GM23248 (cell line): ENCODE data around the gene SPAG17. TPM values are rescaled to one million over a fixed set of nuclear protein-coding genes. Genes with fewer than 3 reads are reported as not detected.

Experiments used
- DNase-seq: peaks from one replicate; pipeline ENCODE4 v3.0.0-alpha.2; 2015
- H2AFZ ChIP-seq: fragments of 200-600 bp; sonication (generic); 2 replicates; pipeline ENCODE4 v1.6.1; 2016; ENCODE audit warnings: antibody characterized with exemption
- H3F3A ChIP-seq: fragments of 200-600 bp; sonication (generic); 2 replicates; pipeline ENCODE4 v1.6.1; 2016; ENCODE audit warnings: mild to moderate bottlenecking, antibody characterized with exemption, mixed run types; ENCODE audit not compliant: insufficient read depth
- H3K27ac ChIP-seq: fragments of 200-600 bp; sonication (generic); 2 replicates; pipeline ENCODE4 v1.5.1; 2016; ENCODE audit warnings: mild to moderate bottlenecking
- H3K27me3 ChIP-seq: fragments of 200-600 bp; sonication (generic); replicated peaks from 2 replicates; pipeline ENCODE4 v1.6.1; 2016; ENCODE audit warnings: mild to moderate bottlenecking; ENCODE audit not compliant: insufficient read depth
- H3K36me3 ChIP-seq: fragments of 200-600 bp; sonication (generic); 2 replicates; pipeline ENCODE4 v1.6.1; 2016; ENCODE audit warnings: low read depth, mild to moderate bottlenecking
- H3K4me1 ChIP-seq: fragments of 200-600 bp; sonication (generic); 2 replicates; pipeline ENCODE4 v1.6.1; 2016; ENCODE audit warnings: mild to moderate bottlenecking; ENCODE audit not compliant: insufficient read depth
- H3K4me2 ChIP-seq: fragments of 200-600 bp; sonication (generic); one replicate; pipeline ENCODE4 v1.6.1; 2016; ENCODE audit warnings: mild to moderate bottlenecking; ENCODE audit not compliant: unreplicated experiment
- H3K4me3 ChIP-seq: fragments of 200-600 bp; sonication (generic); 2 replicates; pipeline ENCODE4 v1.5.1; 2016; ENCODE audit warnings: mild to moderate bottlenecking
- H3K79me2 ChIP-seq: fragments of 200-600 bp; sonication (generic); 2 replicates; pipeline ENCODE4 v1.6.1; 2016; ENCODE audit warnings: mild to moderate bottlenecking; ENCODE audit not compliant: insufficient read depth
- H3K9ac ChIP-seq: fragments of 200-600 bp; sonication (generic); 2 replicates; pipeline ENCODE4 v1.6.1; 2016; ENCODE audit warnings: mild to moderate bottlenecking
- H3K9me2 ChIP-seq: fragments of 200-600 bp; sonication (generic); 2 replicates; pipeline ENCODE4 v1.6.1; 2016; ENCODE audit warnings: mixed run types, mild to moderate bottlenecking, moderate library complexity; ENCODE audit not compliant: insufficient read depth
- H3K9me3 ChIP-seq: fragments of 200-600 bp; sonication (generic); one replicate; pipeline ENCODE4 v1.6.1; 2017; ENCODE audit warnings: low read depth
- H4K20me1 ChIP-seq: fragments of 200-600 bp; sonication (generic); 2 replicates; pipeline ENCODE4 v1.6.0; 2016; ENCODE audit not compliant: insufficient read depth
- EZH2 ChIP-seq: fragments of 200-600 bp; sonication (generic); IDR thresholded peaks from 2 replicates; pipeline ENCODE4 v1.6.1; 2018; ENCODE audit warnings: antibody characterized with exemption, mild to moderate bottlenecking; ENCODE audit not compliant: insufficient read depth, poor library complexity, severe bottlenecking
- EZH2phosphoT487 ChIP-seq: fragments of 200-600 bp; sonication (generic); IDR thresholded peaks from 2 replicates; pipeline ENCODE4 v1.6.1; 2018; ENCODE audit warnings: antibody characterized with exemption, moderate library complexity, mild to moderate bottlenecking, low read depth; ENCODE audit not compliant: insufficient read depth
- WGBS, 2 experiments: methylation state at CpG; one replicate each; pipeline ENCODE4 v1.1.6; 2015 to 2017; ENCODE audit warnings: low lambda C conversion rate in 2 of 2, low coverage in 1 of 2; ENCODE audit errors: missing lambda C conversion rate in 2 of 2; 5-methylcytosine and 5-hydroxymethylcytosine counted together
- in situ Hi-C: fragments of 300-500 bp; cut with MboI; formaldehyde crosslinking; loops from 2 replicates; pipeline ENCODE4 v1.15.0; 2020
- polyA plus RNA-seq: library from polyadenylated mRNA; unstranded; fragments of >200 nt; fragmentation: Nextera tagmentation; extraction: Ambion mirVana; gene quantifications from 2 replicates; pipeline ENCODE4 v1.2.1, GENCODE V29; 2016
- total RNA-seq: library from RNA; depleted of rRNA; stranded (reverse); fragments of >200 nt; shearing (Covaris generic); gene quantifications from 2 replicates; pipeline ENCODE4 v1.2.3, GENCODE V29; 2014

Gene SPAG17
- total and polyA plus RNA-seq, 2 experiments from 2014 or later: 0.15 TPM; not detected in 1

DNA sequence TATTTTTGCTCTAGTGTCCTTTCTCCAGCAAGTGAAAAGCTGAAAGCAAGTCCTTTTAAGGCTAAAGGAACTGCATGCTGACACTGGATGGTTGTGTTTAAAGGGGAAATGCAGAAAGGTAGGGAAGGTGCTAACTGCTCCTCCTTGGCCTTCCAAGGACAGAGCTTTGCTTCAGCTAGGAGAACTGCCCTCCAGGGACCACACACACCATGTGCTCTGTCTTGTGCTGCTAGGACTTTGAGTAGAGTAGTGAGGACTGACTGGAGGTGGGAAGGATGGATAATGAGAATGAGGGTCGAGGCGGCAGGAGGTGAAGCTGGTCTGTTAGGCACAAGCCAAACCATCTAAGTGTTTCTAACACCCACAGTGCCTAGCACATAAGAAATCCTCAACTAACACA, 177.6 kb downstream of the SPAG17 start:
- 76 to 86% methylated on average over 2 of the region's 2 CpGs for WGBS, 2 experiments
- in situ Hi-C loops: no loop called here
- no peaks in the 10 kb centered on the region for H4K20me1 ChIP-seq

DNA sequence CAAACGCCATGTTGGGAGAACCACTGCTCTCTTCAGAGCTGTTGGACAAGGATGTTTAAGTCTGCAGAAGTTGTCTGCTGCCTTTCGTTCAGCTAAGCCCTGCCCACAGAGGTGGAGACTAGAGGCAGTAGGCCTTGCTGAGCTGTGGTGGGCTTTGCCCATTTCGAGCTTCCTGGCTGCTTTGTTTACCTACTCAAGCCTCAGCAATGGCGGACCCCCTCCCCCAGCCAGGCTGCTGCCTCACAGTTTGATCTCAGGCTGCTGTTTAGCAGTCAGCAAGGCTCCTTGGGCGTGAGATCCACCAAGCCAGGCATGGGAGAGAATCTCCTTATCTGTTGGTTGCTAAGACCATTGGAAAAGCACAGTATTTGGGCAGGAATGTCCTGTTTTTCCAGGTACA, 180.7 kb downstream of the SPAG17 start:
- Histone ChIP-seq H4K20me1 (no peaks in the 10 kb centered on the region), H3K9ac (no peak overlapping the region), H3K9me2 (no peaks in the 10 kb centered on the region), H3K36me3 (no peaks in the 10 kb centered on the region), H3K4me2 (no peak overlapping the region), H3K79me2 (no peaks in the 10 kb centered on the region), H3K4me1 (no peaks in the 10 kb centered on the region), H2AFZ (no peak overlapping the region), H3K27me3 (no peaks in the 10 kb centered on the region), H3K4me3 (no peak overlapping the region), H3K27ac (no peak overlapping the region), H3K9me3 (no peaks in the 10 kb centered on the region), H3F3A (no peaks in the 10 kb centered on the region)
- no peak for DNase-seq
- in situ Hi-C loops: no loop called here
- TF ChIP-seq EZH2phosphoT487 (no peak), EZH2 (no peak)
- WGBS, 2 experiments: 32 to 42% methylated on average over 5 of the region's 5 CpGs

More for the DNA sequence above, 177.6 kb downstream of the SPAG17 start:
- H3K9me3 ChIP-seq: no peaks in the 10 kb centered on the region
- no peak overlapping the region for H2AFZ ChIP-seq
- no peak for DNase-seq
- H3K9me2 ChIP-seq: no peaks in the 10 kb centered on the region
- H3K79me2 ChIP-seq: no peaks in the 10 kb centered on the region
- H3K27ac ChIP-seq: no peak overlapping the region
- H3K4me1 ChIP-seq: no peaks in the 10 kb centered on the region
- no peak overlapping the region for H3K9ac ChIP-seq
- H3K4me3 ChIP-seq: no peak overlapping the region
- TF ChIP-seq EZH2 (no peak), EZH2phosphoT487 (no peak)
- no peak overlapping the region for H3K4me2 ChIP-seq
- H3K36me3 ChIP-seq: no peaks in the 10 kb centered on the region
- no peaks in the 10 kb centered on the region for H3K27me3 ChIP-seq
- H3F3A ChIP-seq: no peaks in the 10 kb centered on the region

DNA sequence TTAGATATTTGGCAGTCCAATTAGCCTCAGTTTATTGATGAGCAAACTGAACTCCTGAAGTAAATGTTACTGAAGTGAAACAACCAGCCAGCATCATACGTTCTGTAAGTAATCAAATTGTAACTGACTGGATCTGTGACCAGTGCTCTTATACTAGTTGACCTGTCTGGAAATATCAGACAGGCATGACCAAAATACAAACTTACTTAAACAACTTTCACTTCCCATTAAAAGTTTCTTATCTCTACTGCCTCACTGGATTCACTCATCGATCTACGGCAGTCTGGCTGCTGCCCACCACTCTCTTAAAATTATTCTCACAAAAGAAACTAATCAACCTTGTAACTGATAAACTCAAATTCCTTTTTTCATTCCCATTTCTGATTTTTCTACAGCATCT, 199.1 kb downstream of the SPAG17 start:
- no peaks in the 10 kb centered on the region for H3K36me3 ChIP-seq
- in situ Hi-C loops: no loop called here
- no peaks in the 10 kb centered on the region for H3F3A ChIP-seq
- DNase-seq: no peak
- peaks cover 9% of the 10 kb centered on the region for H3K27me3 ChIP-seq
- no peak overlapping the region for H3K27ac ChIP-seq
- no peaks in the 10 kb centered on the region for H3K79me2 ChIP-seq
- no peak overlapping the region for H3K9ac ChIP-seq
- TF ChIP-seq EZH2 (no peak), EZH2phosphoT487 (no peak)
- no peak overlapping the region for H3K4me3 ChIP-seq
- H2AFZ ChIP-seq: no peak overlapping the region
- WGBS, 2 experiments: 46 to 55% methylated on average over 3 of the region's 3 CpGs
- H3K9me3 ChIP-seq: no peaks in the 10 kb centered on the region
- H3K4me1 ChIP-seq: no peaks in the 10 kb centered on the region
- no peaks in the 10 kb centered on the region for H3K9me2 ChIP-seq
- H4K20me1 ChIP-seq: no peaks in the 10 kb centered on the region
- no peak overlapping the region for H3K4me2 ChIP-seq

DNA sequence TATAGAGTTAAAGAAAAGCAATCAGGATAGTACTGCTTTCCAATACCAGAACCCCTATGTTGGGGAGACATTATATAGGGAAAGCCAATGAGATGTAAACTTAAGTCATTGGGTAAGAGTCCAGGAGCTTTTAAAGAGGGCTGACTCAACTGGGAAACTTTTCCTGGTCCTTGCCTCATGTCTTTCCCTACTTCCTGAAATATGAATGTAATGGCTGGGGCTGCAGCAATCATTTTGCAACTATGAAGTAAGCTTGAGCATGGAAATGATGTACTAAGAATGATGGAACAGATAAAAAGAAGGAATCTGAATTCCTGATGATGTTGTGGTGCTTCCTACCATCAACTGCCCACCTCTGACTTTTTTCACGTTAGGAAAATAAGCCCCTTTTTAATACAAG, 199.8 kb downstream of the SPAG17 start:
- no peaks in the 10 kb centered on the region for H3F3A ChIP-seq
- TF ChIP-seq EZH2 (no peak), EZH2phosphoT487 (no peak)
- no peaks in the 10 kb centered on the region for H3K9me3 ChIP-seq
- H3K4me1 ChIP-seq: no peaks in the 10 kb centered on the region
- no peaks in the 10 kb centered on the region for H3K36me3 ChIP-seq
- 36 to 41% methylated on average over 1 of the region's 1 CpG for WGBS, 2 experiments
- H3K9ac ChIP-seq: no peak overlapping the region
- in situ Hi-C loops: no loop called here
- no peaks in the 10 kb centered on the region for H3K9me2 ChIP-seq
- peaks cover 9% of the 10 kb centered on the region for H3K27me3 ChIP-seq
- H3K27ac ChIP-seq: no peak overlapping the region
- no peaks in the 10 kb centered on the region for H3K79me2 ChIP-seq
- DNase-seq: peak; percentile 1
- no peaks in the 10 kb centered on the region for H4K20me1 ChIP-seq
- H3K4me2 ChIP-seq: no peak overlapping the region
- H2AFZ ChIP-seq: no peak overlapping the region
- no peak overlapping the region for H3K4me3 ChIP-seq
